Adipose tissue (tissue), 3 donors: ENCODE results near the gene RALGDS. TPM values are rescaled to one million over a fixed set of nuclear protein-coding genes. Genes with fewer than 3 reads are reported as not detected.

ENCODE experiments used
- H3K27ac ChIP-seq: one replicate; pipeline ENCODE4 v1.5.1; 2013; ENCODE audit warnings: low read depth, low read length
- WGBS, 3 donors: extraction: QIAGEN DNeasy Blood & Tissue Kit; methylation state at CpG; one replicate each; pipeline ENCODE4 v1.1.7; 2013; 5-methylcytosine and 5-hydroxymethylcytosine counted together
- polyA plus RNA-seq, 3 donors: library from polyadenylated mRNA; stranded (reverse); fragments of 200-250 nt; gene quantifications; one replicate each; pipeline ENCODE4 v1.2.3, GENCODE V29; 2013
- donor health status: healthy with polysubstance abuse.
- donor health status: Bipolar disorder and iron deficiency.
- donor health status: healthy.

The RALGDS gene
- polyA plus RNA-seq, 3 donors = 31.0 to 98.2 (median 68.8) TPM

GRCh38 chr9:133051966-133052539, 69.0 kb downstream of the RALGDS start:
- no peak overlapping the region for H3K27ac ChIP-seq
- 71 to 91% (median 89%) methylated on average over 9 of the region's 9 CpGs for WGBS, 3 donors

DNA sequence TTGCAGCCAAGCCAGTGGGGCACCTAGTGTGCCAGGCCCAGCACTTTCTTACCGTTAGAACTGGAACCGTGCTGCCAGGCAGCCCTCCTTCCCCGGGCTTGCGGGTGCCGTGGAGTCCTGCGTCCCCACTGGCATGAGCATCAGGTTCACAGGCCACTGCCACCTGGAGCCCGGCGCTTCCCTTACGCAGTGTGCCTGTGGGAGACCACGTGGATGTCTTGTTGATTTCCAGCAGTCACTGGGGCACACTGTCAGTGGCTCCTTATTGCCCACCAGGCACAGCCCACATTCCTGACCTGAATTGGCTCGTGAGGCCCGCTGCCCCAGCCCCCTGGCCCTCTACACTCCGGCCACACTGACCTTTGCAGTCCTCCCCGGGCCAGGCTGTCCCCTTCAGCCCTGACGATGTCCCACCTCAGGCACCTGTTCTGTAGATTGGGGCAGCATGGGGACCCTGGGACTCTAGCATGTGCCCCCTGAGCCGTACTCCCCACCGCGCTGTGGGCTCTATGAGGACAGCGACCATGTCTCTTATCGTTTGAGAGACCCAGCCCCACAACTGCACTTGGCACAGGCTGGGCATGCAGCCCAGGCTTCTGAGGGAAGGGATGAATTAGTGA, 69.6 kb downstream of the RALGDS start:
- 48 to 94% (median 94%) methylated on average over 20 of the region's 20 CpGs for WGBS, 3 donors
- no peak overlapping the region for H3K27ac ChIP-seq

DNA sequence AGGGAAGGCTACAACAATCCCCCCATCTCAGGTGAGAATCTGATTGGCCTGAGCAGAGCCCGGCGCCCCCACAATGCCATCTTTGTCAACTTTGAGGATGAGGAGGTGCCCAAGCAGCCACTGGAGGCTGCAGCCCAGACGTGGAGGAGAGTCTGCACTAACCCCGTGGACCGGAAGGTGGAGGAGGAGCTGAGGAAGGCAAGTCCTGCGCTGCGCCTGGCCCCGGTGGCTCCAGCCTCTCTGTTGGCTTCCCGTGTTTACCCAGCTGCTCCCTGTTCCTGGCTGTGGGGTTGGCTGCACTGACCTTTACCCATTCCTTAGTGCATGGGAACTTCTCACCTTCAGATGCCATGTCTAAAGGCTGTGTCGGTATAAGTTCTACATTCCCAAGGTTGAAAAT, 70.3 kb downstream of the RALGDS start:
- no peak overlapping the region for H3K27ac ChIP-seq
- WGBS, 3 donors = 45 to 90% (median 88%) methylated on average over 10 of the region's 10 CpGs

DNA sequence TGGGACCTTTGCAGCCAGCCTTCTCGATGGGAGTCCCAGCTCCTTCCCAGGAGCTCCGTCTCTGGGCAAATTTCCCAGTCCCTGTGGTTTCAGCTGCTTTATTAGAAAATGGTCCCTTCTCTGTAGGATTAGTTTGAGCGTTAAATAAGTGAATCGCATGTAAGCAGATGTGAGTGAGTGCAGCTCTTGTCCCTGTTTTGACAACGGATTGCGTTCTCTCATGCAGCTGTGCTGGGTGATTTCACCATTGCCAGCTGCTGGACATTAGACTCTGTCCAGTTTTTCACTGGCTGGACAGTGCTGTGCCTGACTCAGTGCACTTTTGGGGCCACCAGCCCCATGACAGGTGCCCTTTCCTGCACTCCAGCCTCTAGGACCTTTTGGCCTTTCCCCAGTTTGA, 70.9 kb downstream of the RALGDS start:
- WGBS, 3 donors = 51 to 88% (median 83%) methylated on average over 6 of the region's 6 CpGs
- no peak overlapping the region for H3K27ac ChIP-seq

DNA sequence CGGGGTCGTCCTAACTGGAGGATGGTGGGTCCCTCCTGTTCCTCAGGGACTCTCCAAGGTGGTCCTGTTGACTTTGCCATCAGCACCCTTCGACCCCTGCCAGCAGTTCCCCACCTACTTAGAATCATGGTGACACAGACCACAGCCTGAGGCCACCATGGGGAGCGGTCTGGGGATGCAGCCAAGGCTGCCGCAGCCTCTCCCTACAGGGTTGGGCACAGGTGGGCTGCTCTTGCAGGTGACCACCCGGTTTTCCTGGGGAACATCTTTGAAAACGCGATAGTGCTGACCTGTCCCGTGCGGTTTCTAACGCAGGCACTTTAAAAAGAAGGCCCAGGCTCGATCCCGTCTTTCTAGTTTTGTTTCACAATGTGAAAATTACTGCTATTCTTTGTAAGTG, 72.0 kb downstream of the RALGDS start:
- H3K27ac ChIP-seq = no peak overlapping the region
- WGBS, 3 donors = 54 to 91% (median 91%) methylated on average over 13 of the region's 13 CpGs

DNA sequence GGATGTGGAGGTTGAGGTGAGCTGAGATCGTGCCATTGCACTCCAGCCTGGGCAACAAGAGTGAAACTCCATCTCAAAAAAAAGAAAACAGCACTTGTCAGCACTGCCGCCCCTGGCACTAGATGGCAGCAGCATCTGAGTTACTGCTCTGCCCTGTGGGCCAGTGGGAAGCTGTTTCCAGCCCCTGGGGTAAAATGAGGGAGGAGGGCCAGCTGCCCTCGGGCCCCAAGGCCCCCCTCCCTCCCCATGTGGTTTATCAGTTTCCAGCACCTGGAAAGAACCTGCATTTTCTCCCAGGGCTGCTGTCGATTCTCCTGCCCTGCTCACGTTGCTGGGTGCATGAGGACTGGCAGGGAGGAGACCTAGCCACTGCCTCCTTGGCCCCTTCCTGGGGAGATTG, 72.4 kb downstream of the RALGDS start:
- WGBS, 3 donors = 14 to 59% (median 47%) methylated on average over 5 of the region's 5 CpGs
- H3K27ac ChIP-seq = no peak overlapping the region

Other genes with a start within 250 kb of the RALGDS start
- gene AK8, start 243.0 kb downstream of the RALGDS start, polyA plus RNA-seq = under 1 TPM in 2 of 3 donors, not detected in 1; 0.12 to 0.66 TPM
- gene SPACA9, start 242.3 kb downstream of the RALGDS start, polyA plus RNA-seq = 1 to 10 TPM; 2.9 to 6.3 (median 3.1) TPM
- 10 to 100 TPM in 2 of 3 donors, 1 to 10 TPM in 1; 8.8 to 13.8 (median 11.4) TPM for gene TSC1, start 176.6 kb downstream of the RALGDS start, polyA plus RNA-seq
- under 1 TPM in 2 of 3 donors, not detected in 1; 0.02 to 0.04 TPM for gene GFI1B, start 142.5 kb downstream of the RALGDS start, polyA plus RNA-seq
- 10 to 100 TPM; 30.6 to 38.3 (median 30.8) TPM for gene GTF3C5, start 90.2 kb downstream of the RALGDS start, polyA plus RNA-seq
- gene CEL, start 59.3 kb downstream of the RALGDS start, polyA plus RNA-seq = 1,000 to 10,000 TPM in 1 of 3 donors, 1 to 10 TPM in 2; 1.5 to 9,324 (median 2.5) TPM
- gene GBGT1, start 42.7 kb upstream of the RALGDS start, polyA plus RNA-seq = 10 to 100 TPM in 1 of 3 donors, 1 to 10 TPM in 2; 2.6 to 10.7 (median 9.9) TPM
- not detected for gene OBP2B, start 88.0 kb upstream of the RALGDS start, polyA plus RNA-seq
- gene ABO, start 154.0 kb upstream of the RALGDS start, polyA plus RNA-seq = 1 to 10 TPM; 1.3 to 1.7 (median 1.5) TPM
- gene SURF6, start 214.9 kb upstream of the RALGDS start, polyA plus RNA-seq = 10 to 100 TPM; 14.1 to 21.7 (median 14.1) TPM
- gene MED22, start 226.9 kb upstream of the RALGDS start, polyA plus RNA-seq = 10 to 100 TPM in 2 of 3 donors, 1 to 10 TPM in 1; 8.6 to 15.9 (median 13.1) TPM
- 1,000 to 10,000 TPM; 2,933 to 4,055 (median 3,432) TPM for gene RPL7A, start 227.0 kb upstream of the RALGDS start, polyA plus RNA-seq
- 10 to 100 TPM; 63.5 to 95.3 (median 75.0) TPM for gene SURF1, start 235.2 kb upstream of the RALGDS start, polyA plus RNA-seq
- gene SURF2, start 235.3 kb upstream of the RALGDS start, polyA plus RNA-seq = 10 to 100 TPM; 21.9 to 32.1 (median 27.8) TPM